A549 (cell line): ENCODE measurements around the gene KRT8.

Experiments used
- BHLHE40 ChIP-seq: IDR thresholded peaks from 2 replicates; pipeline ENCODE4 v1.6.1; 2012; ENCODE audit warnings: low read depth, low read length, inconsistent platforms
- CEBPB ChIP-seq, 2 experiments: fragments of >200 bp in 1 of 2; sonication (Bioruptor Twin) in 1 of 2; formaldehyde crosslinking in 1 of 2; IDR thresholded peaks; 2 replicates each; pipeline ENCODE4 v1.6.1; 2012 to 2016
- EP300 ChIP-seq, 2 experiments: fragments of >200 bp; sonication (Bioruptor Twin); formaldehyde crosslinking; IDR thresholded peaks; 2 replicates in 1 of 2; 3 replicates in 1 of 2; pipeline ENCODE4 v1.6.1; 2016 to 2017
- ESRRA ChIP-seq: fragments of 150-350 bp; IDR thresholded peaks from 2 replicates; pipeline ENCODE4 v1.6.1; 2014; ENCODE audit warnings: mild to moderate bottlenecking, low read length, borderline replicate concordance
- GATA3 ChIP-seq: IDR thresholded peaks from 2 replicates; pipeline ENCODE4 v1.6.1; 2012; ENCODE audit warnings: borderline replicate concordance
- HOXA7 ChIP-seq: fragments of 250-450 bp; sonication (Bioruptor Pico); IDR thresholded peaks from 2 replicates; pipeline ENCODE4 v1.5.0; 2020; ENCODE audit warnings: mild to moderate bottlenecking, moderate library complexity
- HOXB5 ChIP-seq: fragments of 250-450 bp; sonication (Bioruptor Pico); IDR thresholded peaks from 2 replicates; pipeline ENCODE4 v1.5.0; 2020; ENCODE audit warnings: mild to moderate bottlenecking, moderate library complexity
- POLR2A ChIP-seq: IDR thresholded peaks from 2 replicates; pipeline ENCODE4 v1.6.1; 2012; ENCODE audit warnings: mild to moderate bottlenecking, low read length
- RARB ChIP-seq: fragments of 250-450 bp; sonication (Bioruptor Pico); IDR thresholded peaks from 2 replicates; pipeline ENCODE4 v1.8.0; 2021; ENCODE audit warnings: mild to moderate bottlenecking, moderate library complexity
- REST ChIP-seq: fragments of 200-600 bp; sonication (generic); IDR thresholded peaks from 2 replicates; pipeline ENCODE4 v1.6.1; 2016; ENCODE audit warnings: antibody characterized with exemption, mild to moderate bottlenecking, moderate library complexity
- RFX5 ChIP-seq: fragments of 450-650 bp; IDR thresholded peaks from 2 replicates; pipeline ENCODE4 v1.7.1; 2014; ENCODE audit warnings: antibody characterized with exemption, mild to moderate bottlenecking, moderate library complexity
- RNF2 ChIP-seq: fragments of 200-600 bp; sonication (generic); IDR thresholded peaks from 2 replicates; pipeline ENCODE4 v1.6.1; 2016; ENCODE audit warnings: low read depth, mild to moderate bottlenecking, antibody characterized with exemption, moderate library complexity, borderline replicate concordance
- TF ChIP-seq, protein P1 (sequence below): fragments of >200 bp; sonication (Bioruptor Twin); formaldehyde crosslinking; IDR thresholded peaks from 3 replicates; pipeline ENCODE4 v1.5.1; 2016
- TF ChIP-seq, protein P2 (sequence below): fragments of 450-650 bp; IDR thresholded peaks from 2 replicates; pipeline ENCODE4 v1.6.1; 2014; ENCODE audit warnings: antibody characterized with exemption

- TF ChIP-seq BHLHE40 (no peak), GATA3 (no peak), RFX5 (no peak), RARB (CRISPR knock-in tag) (peak; percentile 59; the same call in 1 of the 2 replicates), POLR2A (no peak; the same call in 1 of the 2 replicates), HOXA7 (CRISPR knock-in tag) (peak; percentile 36; the same call in 1 of the 2 replicates), EP300 (IDR thresholded peaks at IDR 0.05) (no peak), ESRRA (no peak), CEBPB (IDR thresholded peaks at IDR 0.05) (no peak), REST (no peak), RNF2 (no peak), HOXB5 (0 out of 2 replicates have a peak, but pooled peaks have one; percentile 14)
- TF ChIP-seq, protein P1, sequence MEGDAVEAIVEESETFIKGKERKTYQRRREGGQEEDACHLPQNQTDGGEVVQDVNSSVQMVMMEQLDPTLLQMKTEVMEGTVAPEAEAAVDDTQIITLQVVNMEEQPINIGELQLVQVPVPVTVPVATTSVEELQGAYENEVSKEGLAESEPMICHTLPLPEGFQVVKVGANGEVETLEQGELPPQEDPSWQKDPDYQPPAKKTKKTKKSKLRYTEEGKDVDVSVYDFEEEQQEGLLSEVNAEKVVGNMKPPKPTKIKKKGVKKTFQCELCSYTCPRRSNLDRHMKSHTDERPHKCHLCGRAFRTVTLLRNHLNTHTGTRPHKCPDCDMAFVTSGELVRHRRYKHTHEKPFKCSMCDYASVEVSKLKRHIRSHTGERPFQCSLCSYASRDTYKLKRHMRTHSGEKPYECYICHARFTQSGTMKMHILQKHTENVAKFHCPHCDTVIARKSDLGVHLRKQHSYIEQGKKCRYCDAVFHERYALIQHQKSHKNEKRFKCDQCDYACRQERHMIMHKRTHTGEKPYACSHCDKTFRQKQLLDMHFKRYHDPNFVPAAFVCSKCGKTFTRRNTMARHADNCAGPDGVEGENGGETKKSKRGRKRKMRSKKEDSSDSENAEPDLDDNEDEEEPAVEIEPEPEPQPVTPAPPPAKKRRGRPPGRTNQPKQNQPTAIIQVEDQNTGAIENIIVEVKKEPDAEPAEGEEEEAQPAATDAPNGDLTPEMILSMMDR = no peak
- TF ChIP-seq, protein P2, sequence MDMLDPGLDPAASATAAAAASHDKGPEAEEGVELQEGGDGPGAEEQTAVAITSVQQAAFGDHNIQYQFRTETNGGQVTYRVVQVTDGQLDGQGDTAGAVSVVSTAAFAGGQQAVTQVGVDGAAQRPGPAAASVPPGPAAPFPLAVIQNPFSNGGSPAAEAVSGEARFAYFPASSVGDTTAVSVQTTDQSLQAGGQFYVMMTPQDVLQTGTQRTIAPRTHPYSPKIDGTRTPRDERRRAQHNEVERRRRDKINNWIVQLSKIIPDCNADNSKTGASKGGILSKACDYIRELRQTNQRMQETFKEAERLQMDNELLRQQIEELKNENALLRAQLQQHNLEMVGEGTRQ = no peak
Measured at GRCh38 chr12:52951126-52951525, 46.2 kb upstream of the KRT8 start.
